ENCODE data around the gene HPCAL1. TPM values are rescaled to one million over a fixed set of nuclear protein-coding genes. Genes with fewer than 3 reads are reported as not detected.

HPCAL1 gene
- total and polyA plus RNA-seq, 2 of the 8 experiments (the other 6 are each of a cell fraction or from before 2014, with no cell fraction given), result 5.8 to 8.6 TPM

GRCh38 chr2:10408649-10409579, 106.2 kb downstream of the HPCAL1 start (continued):
- TF ChIP-seq, protein P1, sequence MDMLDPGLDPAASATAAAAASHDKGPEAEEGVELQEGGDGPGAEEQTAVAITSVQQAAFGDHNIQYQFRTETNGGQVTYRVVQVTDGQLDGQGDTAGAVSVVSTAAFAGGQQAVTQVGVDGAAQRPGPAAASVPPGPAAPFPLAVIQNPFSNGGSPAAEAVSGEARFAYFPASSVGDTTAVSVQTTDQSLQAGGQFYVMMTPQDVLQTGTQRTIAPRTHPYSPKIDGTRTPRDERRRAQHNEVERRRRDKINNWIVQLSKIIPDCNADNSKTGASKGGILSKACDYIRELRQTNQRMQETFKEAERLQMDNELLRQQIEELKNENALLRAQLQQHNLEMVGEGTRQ (IDR thresholded peaks at IDR 0.05; ENCODE audit: low read length), result peak; percentile 60; the same call in 1 of the 2 replicates
- no peak for TF ChIP-seq JUN (IDR thresholded peaks at IDR 0.05; ENCODE audit: low read depth, low read length)
- TF ChIP-seq RAD21 (IDR thresholded peaks at IDR 0.05 in 1 of 2, conservative IDR thresholded peaks at IDR 0.05 in 1 of 2; ENCODE audit: low read depth in 2 of 2, low read length in 2 of 2), result peak; percentile 98 to 99
- 0 out of 2 replicates have a peak, but pooled peaks have one; percentile 48 for TF ChIP-seq SP4 (IDR thresholded peaks at IDR 0.05; ENCODE audit: low read length)
- TF ChIP-seq BACH1 (IDR thresholded peaks at IDR 0.05; ENCODE audit: low read length), result no peak; the same call in 1 of the 2 replicates
- peak; percentile 71 for TF ChIP-seq CREB1 (IDR thresholded peaks at IDR 0.05)
- no peak for TF ChIP-seq EZH2 (IDR thresholded peaks at IDR 0.05; ENCODE audit: low read depth, low read length, severe bottlenecking)
- TF ChIP-seq, protein P2, sequence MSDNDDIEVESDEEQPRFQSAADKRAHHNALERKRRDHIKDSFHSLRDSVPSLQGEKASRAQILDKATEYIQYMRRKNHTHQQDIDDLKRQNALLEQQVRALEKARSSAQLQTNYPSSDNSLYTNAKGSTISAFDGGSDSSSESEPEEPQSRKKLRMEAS (IDR thresholded peaks at IDR 0.05), result peak; percentile 88
- TF ChIP-seq TAF7 (optimal IDR thresholded peaks at IDR 0.05; ENCODE audit: borderline replicate concordance, low read depth, low read length), result no peak
- no peak for TF ChIP-seq BCL11A (IDR thresholded peaks at IDR 0.05; ENCODE audit: low read depth in 2 of 2, low read length in 2 of 2)
